ENCODE measurements around the gene GANAB.

GANAB gene

DNA sequence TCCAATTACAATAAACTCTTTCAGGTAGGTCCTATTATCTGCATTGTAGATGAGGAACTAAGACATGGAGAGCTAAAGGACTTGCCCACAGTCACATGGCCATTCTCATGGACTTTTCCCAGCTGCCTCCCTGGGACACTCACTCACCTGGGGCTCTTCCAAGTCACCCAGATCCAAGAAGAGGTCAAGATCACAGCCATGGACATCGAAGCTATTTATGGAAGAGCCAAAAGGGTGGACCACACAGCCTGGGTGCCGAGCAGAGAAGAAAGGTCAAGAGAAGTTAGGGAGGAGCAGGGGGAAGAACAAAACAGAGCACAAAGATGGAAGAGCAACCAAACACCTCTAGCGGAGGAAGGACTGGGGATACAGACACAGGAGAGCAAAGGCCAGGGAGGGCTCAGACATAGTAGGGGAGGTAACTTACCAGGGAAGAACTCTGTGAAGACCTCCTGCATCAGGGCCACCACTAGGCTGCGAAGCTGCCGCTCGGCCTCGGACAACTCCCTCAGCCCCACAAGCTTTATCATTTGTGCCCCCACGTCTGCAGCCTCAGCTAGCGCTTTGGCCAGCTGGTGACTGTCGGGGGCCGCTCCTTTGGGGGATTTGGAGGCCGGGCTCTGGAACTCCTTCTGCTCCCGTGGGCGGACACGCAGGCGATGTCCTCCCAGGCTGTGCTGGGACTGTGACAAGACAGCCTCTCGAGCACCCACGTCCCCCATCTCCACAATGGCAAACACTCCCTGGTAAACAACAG is 65.3 kb downstream of the GANAB start:
- DNase-seq (ENCODE audit: low read depth in 2 of 2) = no peak
- H3K4me3 ChIP-seq (replicated peaks in 1 of 2; ENCODE audit: low read depth in 2 of 2, low read length in 2 of 2) = no peak overlapping the region
- TF ChIP-seq, protein P1, sequence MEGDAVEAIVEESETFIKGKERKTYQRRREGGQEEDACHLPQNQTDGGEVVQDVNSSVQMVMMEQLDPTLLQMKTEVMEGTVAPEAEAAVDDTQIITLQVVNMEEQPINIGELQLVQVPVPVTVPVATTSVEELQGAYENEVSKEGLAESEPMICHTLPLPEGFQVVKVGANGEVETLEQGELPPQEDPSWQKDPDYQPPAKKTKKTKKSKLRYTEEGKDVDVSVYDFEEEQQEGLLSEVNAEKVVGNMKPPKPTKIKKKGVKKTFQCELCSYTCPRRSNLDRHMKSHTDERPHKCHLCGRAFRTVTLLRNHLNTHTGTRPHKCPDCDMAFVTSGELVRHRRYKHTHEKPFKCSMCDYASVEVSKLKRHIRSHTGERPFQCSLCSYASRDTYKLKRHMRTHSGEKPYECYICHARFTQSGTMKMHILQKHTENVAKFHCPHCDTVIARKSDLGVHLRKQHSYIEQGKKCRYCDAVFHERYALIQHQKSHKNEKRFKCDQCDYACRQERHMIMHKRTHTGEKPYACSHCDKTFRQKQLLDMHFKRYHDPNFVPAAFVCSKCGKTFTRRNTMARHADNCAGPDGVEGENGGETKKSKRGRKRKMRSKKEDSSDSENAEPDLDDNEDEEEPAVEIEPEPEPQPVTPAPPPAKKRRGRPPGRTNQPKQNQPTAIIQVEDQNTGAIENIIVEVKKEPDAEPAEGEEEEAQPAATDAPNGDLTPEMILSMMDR (IDR thresholded peaks at IDR 0.05; ENCODE audit: low read depth, low read length) = no peak

DNA sequence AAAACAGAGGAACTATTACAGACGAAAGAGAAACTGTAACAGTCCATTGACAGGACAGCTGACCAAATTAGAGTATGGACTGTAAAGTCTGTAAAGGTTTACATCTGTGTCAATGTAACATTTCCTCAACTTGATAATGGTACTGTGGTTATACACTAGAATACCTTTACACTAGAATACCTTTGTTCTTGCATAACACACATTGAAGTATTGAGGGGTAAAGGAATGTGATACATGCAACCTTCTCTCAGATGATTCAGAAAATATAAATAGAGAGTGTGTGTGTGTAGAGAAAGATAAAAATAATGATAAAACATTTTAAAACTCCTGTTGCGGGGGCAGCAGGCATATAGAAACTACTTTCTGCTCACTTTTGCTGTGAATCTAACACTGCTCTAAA is 67.2 kb downstream of the GANAB start:
- TF ChIP-seq, protein P1 (IDR thresholded peaks at IDR 0.05; ENCODE audit: low read depth, low read length) = no peak
- no peak overlapping the region for H3K4me3 ChIP-seq (replicated peaks in 1 of 2; ENCODE audit: low read depth in 2 of 2, low read length in 2 of 2)
- DNase-seq (ENCODE audit: low read depth in 2 of 2) = no peak

DNA sequence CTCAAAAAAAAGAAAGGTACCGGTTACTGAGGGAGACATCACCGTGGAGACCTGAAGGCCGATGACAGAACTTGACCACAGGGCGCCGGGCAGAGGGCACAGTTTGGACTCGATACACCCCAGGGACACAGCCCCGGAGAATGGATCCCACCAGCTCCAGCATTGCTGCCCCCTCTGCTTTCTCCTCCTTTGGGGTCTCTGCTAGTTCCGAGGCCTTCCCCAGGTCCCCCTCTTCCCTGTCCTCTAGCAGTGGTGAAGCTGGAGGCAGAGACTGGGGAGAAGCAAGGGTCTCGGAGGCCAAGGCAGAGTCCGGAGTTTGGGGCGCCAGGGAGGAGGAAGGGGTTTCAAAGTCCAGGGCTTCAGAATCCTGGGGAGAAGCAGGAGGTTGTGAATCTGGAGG is 67.9 kb downstream of the GANAB start:
- TF ChIP-seq, protein P1 (IDR thresholded peaks at IDR 0.05; ENCODE audit: low read depth, low read length) = no peak
- no peak overlapping the region for H3K4me3 ChIP-seq (replicated peaks in 1 of 2; ENCODE audit: low read depth in 2 of 2, low read length in 2 of 2)
- no peak for DNase-seq (ENCODE audit: low read depth in 2 of 2)

DNA sequence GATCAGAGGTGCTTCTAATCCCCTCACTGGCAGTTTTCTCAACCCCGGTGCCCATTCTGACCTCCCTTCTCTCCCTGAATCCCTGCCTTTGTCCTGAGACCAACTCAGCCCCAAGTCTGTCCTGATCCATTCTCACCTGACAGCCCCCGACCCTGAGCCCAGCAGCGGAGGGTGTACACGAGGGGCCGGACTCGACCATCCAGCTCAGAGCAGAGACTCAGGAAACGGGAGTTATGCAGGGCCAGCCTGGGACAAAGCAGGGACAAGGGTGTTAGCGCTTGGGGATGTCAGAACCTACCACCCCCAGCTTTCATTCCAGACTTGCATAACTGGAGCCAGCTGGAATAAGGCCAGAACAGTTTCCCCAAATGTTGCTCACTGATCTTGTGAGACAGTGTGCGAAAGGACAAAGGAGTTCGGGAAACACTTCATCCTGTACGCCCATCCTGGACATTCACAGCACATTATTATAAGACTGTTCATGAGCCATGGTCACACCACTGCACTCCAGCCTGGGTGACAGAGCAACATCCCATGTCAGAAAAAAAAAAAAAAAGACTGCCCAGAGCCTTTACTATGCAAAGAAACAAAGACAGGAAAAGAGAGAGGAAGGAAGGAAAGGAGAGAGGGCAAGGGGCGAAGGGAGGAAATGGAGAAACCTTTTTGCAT is 69.2 kb downstream of the GANAB start:
- H3K4me3 ChIP-seq (replicated peaks in 1 of 2; ENCODE audit: low read depth in 2 of 2, low read length in 2 of 2) = no peak overlapping the region
- peak; percentile 63 to 71 for DNase-seq (ENCODE audit: low read depth in 2 of 2)

DNA sequence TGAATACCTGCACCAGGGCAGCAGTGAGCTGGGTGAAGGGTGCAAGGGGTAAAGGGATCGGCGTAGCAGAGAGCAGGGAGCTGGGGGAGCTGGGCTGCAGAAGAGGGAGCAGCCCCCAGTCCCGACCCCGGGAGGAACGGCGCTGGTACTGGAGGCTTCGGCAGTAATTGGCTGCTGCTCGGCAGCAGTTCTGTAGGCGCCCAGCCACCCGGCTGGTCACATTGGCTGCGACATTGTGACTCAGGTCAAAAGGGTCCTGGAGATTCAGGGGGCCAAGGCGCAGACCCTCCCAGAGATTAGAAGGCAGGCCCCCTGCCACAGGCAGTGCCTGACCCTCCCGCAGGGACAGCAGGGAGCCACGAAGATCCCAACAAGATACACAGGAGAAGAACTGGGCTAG is 70.6 kb downstream of the GANAB start:
- H3K4me3 ChIP-seq (replicated peaks in 1 of 2; ENCODE audit: low read depth in 2 of 2, low read length in 2 of 2) = peak overlapping the region in 1 of 2 donors; percentile 70
- TF ChIP-seq, protein P1 (IDR thresholded peaks at IDR 0.05; ENCODE audit: low read depth, low read length) = no peak
- DNase-seq (ENCODE audit: low read depth in 2 of 2) = no peak

More for the DNA sequence above, 69.2 kb downstream of the GANAB start:
- TF ChIP-seq, protein P1 (IDR thresholded peaks at IDR 0.05; ENCODE audit: low read depth, low read length) = no peak

DNA sequence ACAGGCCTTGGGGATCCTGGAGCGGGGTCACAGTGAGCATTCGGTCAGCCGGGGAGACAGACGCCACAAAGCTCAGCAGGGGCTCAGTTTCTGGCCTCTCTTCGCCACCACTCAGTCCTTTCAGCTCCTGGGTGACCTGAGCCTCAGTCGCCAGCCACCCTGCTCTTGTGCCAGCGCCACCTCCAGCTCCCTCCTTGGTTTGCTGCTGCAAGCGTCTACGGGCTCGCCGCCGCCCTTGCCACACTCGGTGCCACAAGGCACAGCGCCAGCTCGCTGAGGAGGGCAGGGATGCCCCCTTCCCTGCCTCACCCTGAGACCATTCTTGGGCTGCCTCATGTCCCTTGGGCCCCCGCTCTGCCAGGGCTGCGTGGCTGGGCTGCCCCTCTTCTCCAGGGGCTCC is 71.3 kb downstream of the GANAB start:
- peak overlapping the region; percentile 65 to 70 for H3K4me3 ChIP-seq (replicated peaks in 1 of 2; ENCODE audit: low read depth in 2 of 2, low read length in 2 of 2)
- no peak for DNase-seq (ENCODE audit: low read depth in 2 of 2)
- TF ChIP-seq, protein P1 (IDR thresholded peaks at IDR 0.05; ENCODE audit: low read depth, low read length) = no peak

All from cardiac fibroblast (primary cell).